Liver (tissue), 3 donors: Measurements from ENCODE around the gene ACKR3.

Experiments used
- FOXA2 ChIP-seq: IDR thresholded peaks from 2 replicates; pipeline ENCODE4 v1.6.1; 2016; ENCODE audit warnings: antibody characterized with exemption
- GABPA ChIP-seq, 2 donors: IDR thresholded peaks in 1 of 2; conservative IDR thresholded peaks in 1 of 2; 2 replicates each; pipeline ENCODE4 v1.6.1; 2016; ENCODE audit warnings: antibody characterized with exemption in 2 of 2, mild to moderate bottlenecking in 1 of 2, moderate library complexity in 1 of 2
- RAD21 ChIP-seq, 2 donors: IDR thresholded peaks; 2 replicates each; pipeline ENCODE4 v1.6.1; 2016; ENCODE audit warnings: antibody characterized with exemption in 2 of 2, mild to moderate bottlenecking in 2 of 2
- RXRA ChIP-seq, 2 donors: IDR thresholded peaks; 2 replicates each; pipeline ENCODE4 v1.6.1; 2017 to 2018; ENCODE audit warnings: antibody characterized with exemption in 2 of 2, mild to moderate bottlenecking in 1 of 2
- TAF1 ChIP-seq: conservative IDR thresholded peaks from 2 replicates; pipeline ENCODE4 v1.6.1; 2016; ENCODE audit warnings: antibody characterized with exemption, mild to moderate bottlenecking
- YY1 ChIP-seq: IDR thresholded peaks from 2 replicates; pipeline ENCODE4 v1.6.1; 2016; ENCODE audit warnings: antibody characterized with exemption, mild to moderate bottlenecking
- TF ChIP-seq, protein P1 (sequence below): fragments of 150-350 bp; IDR thresholded peaks from 2 replicates; pipeline ENCODE4 v1.5.1; 2017; ENCODE audit warnings: improper control_type of control experiment, low read depth, low read length; ENCODE audit not compliant: missing input control
- TF ChIP-seq, protein P2 (sequence below): IDR thresholded peaks from 2 replicates; pipeline ENCODE4 v1.6.1; 2016; ENCODE audit warnings: antibody characterized with exemption
- TF ChIP-seq, protein P3 (sequence below): IDR thresholded peaks from 2 replicates; pipeline ENCODE4 v1.6.1; 2016; ENCODE audit warnings: antibody characterized with exemption
- TF ChIP-seq, protein P4 (sequence below): IDR thresholded peaks from 2 replicates; pipeline ENCODE4 v1.6.1; 2016; ENCODE audit warnings: antibody characterized with exemption, mild to moderate bottlenecking
- donor health status: healthy.
- donor health status: healthy.

DNA sequence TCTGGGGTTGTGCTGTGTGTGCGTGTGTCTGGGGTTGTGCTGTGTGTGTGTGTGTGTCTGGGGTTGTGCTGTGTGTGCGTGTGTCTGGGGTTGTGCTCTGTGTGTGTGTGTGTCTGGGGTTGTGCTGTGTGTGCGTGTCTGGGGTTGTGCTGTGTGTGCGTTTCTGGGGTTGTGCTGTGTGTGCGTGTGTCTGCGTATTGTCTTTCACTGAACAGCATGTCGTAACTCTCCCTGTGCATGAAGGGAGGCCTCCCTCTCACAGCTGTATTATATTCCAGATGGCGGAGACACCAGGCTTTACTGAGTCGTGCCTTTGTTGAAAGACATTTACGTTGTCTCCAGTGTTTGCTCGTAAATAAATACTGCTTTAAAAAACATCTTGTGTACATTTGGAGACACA, 5.9 kb downstream of the ACKR3 start:
- TF ChIP-seq, protein P1, sequence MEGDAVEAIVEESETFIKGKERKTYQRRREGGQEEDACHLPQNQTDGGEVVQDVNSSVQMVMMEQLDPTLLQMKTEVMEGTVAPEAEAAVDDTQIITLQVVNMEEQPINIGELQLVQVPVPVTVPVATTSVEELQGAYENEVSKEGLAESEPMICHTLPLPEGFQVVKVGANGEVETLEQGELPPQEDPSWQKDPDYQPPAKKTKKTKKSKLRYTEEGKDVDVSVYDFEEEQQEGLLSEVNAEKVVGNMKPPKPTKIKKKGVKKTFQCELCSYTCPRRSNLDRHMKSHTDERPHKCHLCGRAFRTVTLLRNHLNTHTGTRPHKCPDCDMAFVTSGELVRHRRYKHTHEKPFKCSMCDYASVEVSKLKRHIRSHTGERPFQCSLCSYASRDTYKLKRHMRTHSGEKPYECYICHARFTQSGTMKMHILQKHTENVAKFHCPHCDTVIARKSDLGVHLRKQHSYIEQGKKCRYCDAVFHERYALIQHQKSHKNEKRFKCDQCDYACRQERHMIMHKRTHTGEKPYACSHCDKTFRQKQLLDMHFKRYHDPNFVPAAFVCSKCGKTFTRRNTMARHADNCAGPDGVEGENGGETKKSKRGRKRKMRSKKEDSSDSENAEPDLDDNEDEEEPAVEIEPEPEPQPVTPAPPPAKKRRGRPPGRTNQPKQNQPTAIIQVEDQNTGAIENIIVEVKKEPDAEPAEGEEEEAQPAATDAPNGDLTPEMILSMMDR, result no peak
- TF ChIP-seq, protein P2, sequence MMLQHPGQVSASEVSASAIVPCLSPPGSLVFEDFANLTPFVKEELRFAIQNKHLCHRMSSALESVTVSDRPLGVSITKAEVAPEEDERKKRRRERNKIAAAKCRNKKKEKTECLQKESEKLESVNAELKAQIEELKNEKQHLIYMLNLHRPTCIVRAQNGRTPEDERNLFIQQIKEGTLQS, result no peak
- TF ChIP-seq YY1, result no peak
- no peak for TF ChIP-seq FOXA2
- TF ChIP-seq RAD21 (IDR thresholded peaks at IDR 0.05), result no peak
- TF ChIP-seq, protein P3, sequence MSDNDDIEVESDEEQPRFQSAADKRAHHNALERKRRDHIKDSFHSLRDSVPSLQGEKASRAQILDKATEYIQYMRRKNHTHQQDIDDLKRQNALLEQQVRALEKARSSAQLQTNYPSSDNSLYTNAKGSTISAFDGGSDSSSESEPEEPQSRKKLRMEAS, result no peak
- TF ChIP-seq GABPA (IDR thresholded peaks at IDR 0.05 in 1 of 2, conservative IDR thresholded peaks at IDR 0.05 in 1 of 2), result no peak
- TF ChIP-seq, protein P4, sequence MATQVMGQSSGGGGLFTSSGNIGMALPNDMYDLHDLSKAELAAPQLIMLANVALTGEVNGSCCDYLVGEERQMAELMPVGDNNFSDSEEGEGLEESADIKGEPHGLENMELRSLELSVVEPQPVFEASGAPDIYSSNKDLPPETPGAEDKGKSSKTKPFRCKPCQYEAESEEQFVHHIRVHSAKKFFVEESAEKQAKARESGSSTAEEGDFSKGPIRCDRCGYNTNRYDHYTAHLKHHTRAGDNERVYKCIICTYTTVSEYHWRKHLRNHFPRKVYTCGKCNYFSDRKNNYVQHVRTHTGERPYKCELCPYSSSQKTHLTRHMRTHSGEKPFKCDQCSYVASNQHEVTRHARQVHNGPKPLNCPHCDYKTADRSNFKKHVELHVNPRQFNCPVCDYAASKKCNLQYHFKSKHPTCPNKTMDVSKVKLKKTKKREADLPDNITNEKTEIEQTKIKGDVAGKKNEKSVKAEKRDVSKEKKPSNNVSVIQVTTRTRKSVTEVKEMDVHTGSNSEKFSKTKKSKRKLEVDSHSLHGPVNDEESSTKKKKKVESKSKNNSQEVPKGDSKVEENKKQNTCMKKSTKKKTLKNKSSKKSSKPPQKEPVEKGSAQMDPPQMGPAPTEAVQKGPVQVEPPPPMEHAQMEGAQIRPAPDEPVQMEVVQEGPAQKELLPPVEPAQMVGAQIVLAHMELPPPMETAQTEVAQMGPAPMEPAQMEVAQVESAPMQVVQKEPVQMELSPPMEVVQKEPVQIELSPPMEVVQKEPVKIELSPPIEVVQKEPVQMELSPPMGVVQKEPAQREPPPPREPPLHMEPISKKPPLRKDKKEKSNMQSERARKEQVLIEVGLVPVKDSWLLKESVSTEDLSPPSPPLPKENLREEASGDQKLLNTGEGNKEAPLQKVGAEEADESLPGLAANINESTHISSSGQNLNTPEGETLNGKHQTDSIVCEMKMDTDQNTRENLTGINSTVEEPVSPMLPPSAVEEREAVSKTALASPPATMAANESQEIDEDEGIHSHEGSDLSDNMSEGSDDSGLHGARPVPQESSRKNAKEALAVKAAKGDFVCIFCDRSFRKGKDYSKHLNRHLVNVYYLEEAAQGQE, result no peak
- TF ChIP-seq RXRA (IDR thresholded peaks at IDR 0.05), result no peak
- TF ChIP-seq TAF1, result no peak
